Endothelial cell of umbilical vein (primary cell): ENCODE data around the gene CD46. TPM values are rescaled to one million over a fixed set of nuclear protein-coding genes. Genes with fewer than 3 reads are reported as not detected.

Experiments
- BruUV-seq: library from RNA; stranded (reverse); fragments of 400-500 nt; replicated peaks from 2 replicates; lab custom pipeline; 2021; lab: Mats Ljungman, UMichigan
- CTCF ChIA-PET: fragments of 300-600, 350-600 bp; sonication (Branson Sonifier 250); formaldehyde crosslinking; loops from one replicate; lab custom pipeline; 2021; ENCODE audit warnings: antibody characterized with exemption, inconsistent platforms; lab: Charles Lee
- POLR2A ChIA-PET: fragments of 300-600, 350-600 bp; sonication (Branson Sonifier 250); formaldehyde crosslinking; loops from one replicate; lab custom pipeline; 2021; ENCODE audit warnings: antibody characterized with exemption, inconsistent platforms; lab: Charles Lee
- DNase-seq: peaks from one replicate; pipeline ENCODE4 v3.0.0-alpha.2; 2011; ENCODE audit warnings: low read depth, low spot score
- FAIRE-seq: peaks from 2 replicates; lab custom pipeline; 2011; peaks lifted over from hg19 to GRCh38; lab: Jason Lieb, UNC
- H2AFZ ChIP-seq: 2 replicates; pipeline ENCODE4 v1.6.0; 2012; ENCODE audit warnings: low read depth, low read length, control low read depth, inconsistent platforms
- H3K27ac ChIP-seq: 2 replicates; pipeline ENCODE4 v1.5.1; 2011; ENCODE audit warnings: low read depth, mild to moderate bottlenecking, control low read depth, low read length, moderate library complexity; ENCODE audit not compliant: insufficient read depth
- H3K27me3 ChIP-seq, 2 experiments: 2 replicates each; pipeline versions ENCODE4 v1.6.0 to v1.6.1; 2011; ENCODE audit warnings: low read length in 2 of 2, mixed read lengths in 1 of 2; ENCODE audit not compliant: control insufficient read depth in 2 of 2, insufficient read depth in 2 of 2
- H3K36me3 ChIP-seq, 2 experiments: 2 replicates in 1 of 2; 3 replicates in 1 of 2; pipeline ENCODE4 v1.5.1; 2011; ENCODE audit warnings: low read length in 2 of 2, mild to moderate bottlenecking in 1 of 2, moderate library complexity in 1 of 2; ENCODE audit not compliant: control insufficient read depth in 2 of 2, insufficient read depth in 2 of 2; ENCODE audit errors: extremely low read depth in 1 of 2
- H3K4me1 ChIP-seq: 3 replicates; pipeline ENCODE4 v1.5.1; 2011; ENCODE audit warnings: mild to moderate bottlenecking, low read length; ENCODE audit not compliant: control insufficient read depth, insufficient read depth; ENCODE audit errors: extremely low read depth
- H3K4me2 ChIP-seq: 2 replicates; pipeline ENCODE4 v1.6.1; 2011; ENCODE audit warnings: low read length, control low read depth, mixed read lengths; ENCODE audit not compliant: insufficient read depth
- H3K4me3 ChIP-seq, 3 experiments: fragments of 200-600 bp in 1 of 3; sonication (generic), shearing (Covaris generic) in 1 of 3; replicated peaks in 1 of 3; 2 replicates each; pipeline ENCODE4 v1.5.1; 2011 to 2016; ENCODE audit warnings: control low read depth in 3 of 3, low read length in 3 of 3, mild to moderate bottlenecking in 2 of 3, inconsistent platforms in 1 of 3, low read depth in 1 of 3, moderate library complexity in 1 of 3; ENCODE audit not compliant: insufficient read depth in 1 of 3
- H3K79me2 ChIP-seq: 2 replicates; pipeline ENCODE4 v1.6.0; 2012; ENCODE audit warnings: low read length, inconsistent platforms; ENCODE audit not compliant: control insufficient read depth, insufficient read depth
- H3K9ac ChIP-seq: replicated peaks from 2 replicates; pipeline ENCODE3; 2011; ENCODE audit warnings: low read length, control low read depth; ENCODE audit not compliant: insufficient read depth; ENCODE audit errors: extremely low read depth
- H3K9me1 ChIP-seq: replicated peaks from 3 replicates; pipeline ENCODE4 v1.6.0; 2011; ENCODE audit warnings: mild to moderate bottlenecking, low read length; ENCODE audit not compliant: control insufficient read depth, insufficient read depth; ENCODE audit errors: extremely low read depth
- H3K9me3 ChIP-seq: replicated peaks from 2 replicates; pipeline ENCODE4 v1.5.1; 2012; ENCODE audit warnings: low read length, inconsistent platforms; ENCODE audit not compliant: control insufficient read depth, insufficient read depth
- H4K20me1 ChIP-seq: replicated peaks from 2 replicates; pipeline ENCODE3; 2011; ENCODE audit warnings: mild to moderate bottlenecking, low read length; ENCODE audit not compliant: control insufficient read depth, insufficient read depth; ENCODE audit errors: extremely low read depth
- CTCF ChIP-seq, 2 donors: IDR thresholded peaks; 1 replicate in 1 of 2; 2 replicates in 1 of 2; pipeline ENCODE4 v1.5.1; 2011; ENCODE audit warnings: low read length in 2 of 2, mild to moderate bottlenecking in 2 of 2, moderate library complexity in 2 of 2, control low read depth in 1 of 2, inconsistent platforms in 1 of 2, low read depth in 1 of 2; ENCODE audit not compliant: insufficient read depth in 1 of 2; ENCODE audit errors: extremely low read depth in 1 of 2
- EZH2 ChIP-seq: IDR thresholded peaks from 2 replicates; pipeline ENCODE4 v1.6.1; 2012; ENCODE audit warnings: borderline replicate concordance, low read depth, mild to moderate bottlenecking, moderate library complexity, low read length, inconsistent platforms; ENCODE audit not compliant: severe bottlenecking
- FOS ChIP-seq: IDR thresholded peaks from 2 replicates; pipeline ENCODE4 v1.6.1; 2011; ENCODE audit warnings: mild to moderate bottlenecking, low read length, moderate library complexity, borderline replicate concordance; ENCODE audit not compliant: insufficient read depth
- GATA2 ChIP-seq: IDR thresholded peaks from 2 replicates; pipeline ENCODE4 v1.7.0; 2011; ENCODE audit warnings: low read depth, mild to moderate bottlenecking, moderate library complexity, mixed read lengths, low read length; ENCODE audit not compliant: insufficient read length, insufficient read depth
- JUN ChIP-seq: IDR thresholded peaks from 2 replicates; pipeline ENCODE4 v1.6.1; 2011; ENCODE audit warnings: borderline replicate concordance, low read depth; ENCODE audit not compliant: insufficient read length, insufficient read depth
- MAX ChIP-seq: IDR thresholded peaks from 2 replicates; pipeline ENCODE4 v1.6.1; 2011; ENCODE audit not compliant: insufficient read depth, insufficient read length
- MYC ChIP-seq: IDR thresholded peaks from one replicate; pipeline ENCODE4 v1.6.1; 2011; ENCODE audit warnings: mild to moderate bottlenecking, low read depth, low read length
- POLR2A ChIP-seq: IDR thresholded peaks from 2 replicates; pipeline ENCODE4 v1.6.1; 2012; ENCODE audit warnings: low read depth, mild to moderate bottlenecking, control low read depth, low read length
- POLR2AphosphoS5 ChIP-seq: IDR thresholded peaks from 2 replicates; pipeline ENCODE4 v1.6.1; 2012; ENCODE audit warnings: low read depth, mild to moderate bottlenecking, control low read depth, low read length, moderate library complexity; ENCODE audit not compliant: insufficient read depth
- dilution Hi-C: fragments of 300-500 bp; cut with MboI; formaldehyde crosslinking; loops from one replicate; pipeline ENCODE4 v1.15.0; 2019; ENCODE audit warnings: low sequenced_read_pairs; ENCODE audit not compliant: extremely low pct_ligation_motif_present
- intact Hi-C: fragments of 100-400 bp; cut with micrococcal nuclease; formaldehyde crosslinking; loops from one replicate; pipeline ENCODE4 v1.10.0; 2022
- polyA plus RNA-seq, 4 experiments: library from polyadenylated mRNA; depleted of rRNA in 3 of 4; stranded (reverse) in 3 of 4; unstranded in 1 of 4; fragments of >200 nt; gene quantifications; 2 replicates each; pipeline versions ENCODE4 v1.2.1 to v1.2.3, GENCODE V29; 2011 to 2012; ENCODE audit warnings: missing spikeins in 1 of 4
- total RNA-seq: library from RNA; stranded (reverse); gene quantifications from 2 replicates; pipeline ENCODE4 v1.2.3, GENCODE V29; 2021

CD46 gene
- total and polyA plus RNA-seq, 2 donors (not counting 3 experiments of a cell fraction or from before 2014, with no cell fraction given) = 134 to 256 TPM

- FAIRE-seq (no peak), DNase-seq (no peak)
Observed at GRCh38 chr1:207799989-207800648, 48.3 kb downstream of the CD46 start.

GRCh38 chr1:207801819-207802218 lies 50.0 kb downstream of the CD46 start:
- H3K4me2 ChIP-seq = no peak overlapping the region
- intact Hi-C loops = no loop called here
- FAIRE-seq = no peak
- no peaks in the 10 kb centered on the region for H3K27me3 ChIP-seq
- H3K79me2 ChIP-seq = no peaks in the 10 kb centered on the region
- ChIA-PET CTCF (no interaction called here), POLR2A (no interaction called here)
- H3K9me1 ChIP-seq = no peaks in the 10 kb centered on the region
- peaks cover 27% of the 10 kb centered on the region for H3K4me1 ChIP-seq
- dilution Hi-C loops = no loop called here
- no TSS peak for BruUV-seq
- H4K20me1 ChIP-seq = no peaks in the 10 kb centered on the region
- H3K36me3 ChIP-seq = peaks cover 8 to 12% of the 10 kb centered on the region in 2 experiments
- H2AFZ ChIP-seq = no peak overlapping the region
- no peaks in the 10 kb centered on the region for H3K9me3 ChIP-seq
- DNase-seq = no peak
- TF ChIP-seq POLR2A (no peak), MAX (no peak), JUN (no peak), POLR2AphosphoS5 (no peak), MYC (no peak), CTCF (IDR thresholded peaks at IDR 0.05; ENCODE audit: extremely low read depth in 1 of 2, insufficient read depth in 1 of 2, low read depth in 1 of 2, low read length in 2 of 2) (no peak), GATA2 (no peak), EZH2 (no peak), FOS (no peak)
- no peak overlapping the region for H3K4me3 ChIP-seq
- no peak overlapping the region for H3K27ac ChIP-seq
- no peak overlapping the region for H3K9ac ChIP-seq

More at GRCh38 chr1:207799989-207800648, 48.3 kb downstream of the CD46 start:
- Histone ChIP-seq H3K4me2 (no peak overlapping the region), H3K9me1 (no peaks in the 10 kb centered on the region), H3K27me3 (no peaks in the 10 kb centered on the region), H3K9me3 (no peaks in the 10 kb centered on the region), H3K9ac (no peak overlapping the region), H3K4me1 (peaks cover 11% of the 10 kb centered on the region), H3K79me2 (no peaks in the 10 kb centered on the region), H2AFZ (no peak overlapping the region), H3K4me3 (no peak overlapping the region), H4K20me1 (no peaks in the 10 kb centered on the region), H3K27ac (no peak overlapping the region), H3K36me3 (peaks cover 7 to 13% of the 10 kb centered on the region in 2 experiments)
- TF ChIP-seq EZH2 (no peak), MYC (no peak), FOS (no peak), POLR2A (no peak), GATA2 (no peak), JUN (no peak), POLR2AphosphoS5 (no peak)
- ChIA-PET POLR2A (no interaction called here), CTCF (interaction anchor here (1.0 to 1.8 kb wide), 3 partner anchors 19 to 163 kb away, joined by 3 to 7 read pairs (median 3); no protein-coding TSS in a partner anchor)
- BruUV-seq = no TSS peak
- dilution Hi-C loops (no loop called here), intact Hi-C loops (no loop called here)
